HepG2 (cell line): ENCODE measurements around the gene DTX2. TPM values are rescaled to one million over a fixed set of nuclear protein-coding genes. Genes with fewer than 3 reads are reported as not detected.
"Not testable (repeated sequence)": the region's sequence is repeated elsewhere in the genome, so short reads cannot be mapped to it uniquely, and the experiment has no call there.

ENCODE experiments used
- ARHGAP35 ChIP-seq: sonication (generic); formaldehyde crosslinking; IDR thresholded peaks from 2 replicates; pipeline ENCODE4 v1.9.0; 2022; ENCODE audit warnings: mild to moderate bottlenecking, inconsistent platforms, moderate library complexity, missing genetic modification reagents, borderline replicate concordance
- HDAC1 ChIP-seq: sonication (generic); formaldehyde crosslinking; IDR thresholded peaks from 2 replicates; pipeline ENCODE4 v1.5.1; 2020; ENCODE audit warnings: mild to moderate bottlenecking, missing genetic modification reagents
- NR2F1 ChIP-seq, 2 experiments: fragments of 450-650 bp in 1 of 2; formaldehyde crosslinking in 1 of 2; IDR thresholded peaks; 2 replicates each; pipeline versions ENCODE4 v1.5.0 to v1.6.1; 2016 to 2020; ENCODE audit warnings: mild to moderate bottlenecking in 1 of 2, missing compliant biosample characterization in 1 of 2, missing genetic modification reagents in 1 of 2, moderate library complexity in 1 of 2
- RXRB ChIP-seq: IDR thresholded peaks from 2 replicates; pipeline ENCODE4 v1.6.1; 2016; ENCODE audit warnings: borderline replicate concordance, missing genetic modification reagents, missing compliant biosample characterization
- SMYD3 ChIP-seq: sonication (generic); formaldehyde crosslinking; IDR thresholded peaks from 2 replicates; pipeline ENCODE4 v1.8.1; 2023; ENCODE audit warnings: mild to moderate bottlenecking, missing genetic modification reagents
- ZIK1 ChIP-seq: sonication (generic); formaldehyde crosslinking; IDR thresholded peaks from 2 replicates; pipeline ENCODE4 v1.5.0; 2020; ENCODE audit warnings: mild to moderate bottlenecking, low read depth, missing genetic modification reagents, borderline replicate concordance
- ZNF547 ChIP-seq: sonication (generic); formaldehyde crosslinking; IDR thresholded peaks from 2 replicates; pipeline ENCODE4 v1.5.1; 2020; ENCODE audit warnings: mild to moderate bottlenecking, missing genetic modification reagents
- ZNF850 ChIP-seq: sonication (generic); formaldehyde crosslinking; conservative IDR thresholded peaks from 2 replicates; pipeline ENCODE4 v1.9.0; 2021; ENCODE audit warnings: mild to moderate bottlenecking, missing genetic modification reagents
- polyA plus RNA-seq, 8 experiments: library from polyadenylated mRNA; depleted of rRNA in 3 of 8; stranded (reverse) in 7 of 8; unstranded in 1 of 8; fragments of >200 nt; fragmentation: Illumina TruSeq in 4 of 8; extraction: Trizol in 4 of 8; gene quantifications; 2 replicates each; pipeline versions ENCODE4 v1.2.1 to v1.2.3, GENCODE V29; 2011 to 2016; ENCODE audit warnings: low read depth in 4 of 8, missing spikeins in 1 of 8, mixed read lengths in 1 of 8; ENCODE audit not compliant: insufficient read depth in 1 of 8
- total RNA-seq, 5 experiments: library from RNA; depleted of rRNA; stranded (reverse); fragments of >200 nt; fragmentation: Illumina TruSeq; extraction: Trizol; gene quantifications; 2 replicates each; pipeline ENCODE4 v1.2.3, GENCODE V29; 2016; ENCODE audit warnings: low read depth in 1 of 5
- TF ChIP-seq, protein P1 (sequence below): sonication (generic); formaldehyde crosslinking; IDR thresholded peaks from one replicate; pipeline ENCODE4 v1.5.1; 2020; ENCODE audit warnings: mild to moderate bottlenecking, missing genetic modification reagents; ENCODE audit errors: not compliant biosample characterization
- TF ChIP-seq, protein P2 (sequence below), 2 experiments: sonication (generic) in 1 of 2; formaldehyde crosslinking in 1 of 2; IDR thresholded peaks; 2 replicates each; pipeline versions ENCODE4 v1.4.0 to v1.6.1; 2016 to 2020; ENCODE audit warnings: borderline replicate concordance in 1 of 2, low read depth in 1 of 2, mild to moderate bottlenecking in 1 of 2, missing genetic modification reagents in 1 of 2
- TF ChIP-seq, protein P3 (sequence below): sonication (generic); formaldehyde crosslinking; IDR thresholded peaks from 2 replicates; pipeline ENCODE4 v1.5.1; 2020; ENCODE audit warnings: missing genetic modification reagents, mild to moderate bottlenecking, borderline replicate concordance

DTX2 gene
- total and polyA plus RNA-seq, 2 of the 13 experiments (the other 11 are each of a cell fraction or from before 2014, with no cell fraction given): 5.5 to 6.2 TPM

DNA sequence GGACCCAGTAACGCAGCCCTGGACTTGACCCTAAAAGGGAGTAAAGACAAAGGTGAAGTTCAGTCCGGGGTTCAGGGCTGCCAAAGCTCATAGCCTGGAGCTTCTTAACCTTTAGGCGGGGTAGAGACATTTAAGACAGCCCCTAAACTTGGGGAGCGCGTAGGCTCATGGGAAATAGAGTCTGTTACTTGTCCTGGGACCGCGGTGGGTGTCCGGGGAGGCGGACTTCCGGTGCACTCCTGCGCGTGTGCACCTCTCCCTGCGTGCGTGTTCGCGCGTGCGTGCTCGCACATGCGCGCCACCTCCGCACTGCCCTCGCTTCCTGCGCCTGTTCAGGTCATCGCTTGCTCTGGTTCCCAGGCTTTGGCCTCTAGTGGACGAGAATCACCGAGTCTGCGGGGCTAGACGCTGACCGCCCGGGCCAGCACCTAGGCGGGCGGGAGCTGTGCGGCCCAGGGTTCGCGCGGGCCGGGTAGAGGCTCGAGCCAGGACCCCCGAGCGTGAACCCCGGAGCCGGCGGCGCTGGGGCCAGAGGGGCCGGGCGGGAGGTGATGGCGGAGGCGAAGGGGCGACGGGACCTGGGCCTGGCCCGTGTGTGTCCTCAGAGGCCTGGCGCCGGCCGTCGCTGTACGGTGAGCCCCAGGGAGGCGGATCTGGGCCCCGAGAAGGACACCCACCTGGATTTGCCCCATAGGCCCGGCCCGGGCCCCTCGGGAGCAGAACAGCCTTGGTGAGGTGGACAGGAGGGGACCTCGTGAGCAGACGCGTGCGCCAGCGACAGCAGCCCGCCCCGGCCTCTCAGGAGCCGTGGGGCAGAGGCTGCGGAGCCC, 87.7 kb downstream of the DTX2 start (continued):
- TF ChIP-seq, protein P1, sequence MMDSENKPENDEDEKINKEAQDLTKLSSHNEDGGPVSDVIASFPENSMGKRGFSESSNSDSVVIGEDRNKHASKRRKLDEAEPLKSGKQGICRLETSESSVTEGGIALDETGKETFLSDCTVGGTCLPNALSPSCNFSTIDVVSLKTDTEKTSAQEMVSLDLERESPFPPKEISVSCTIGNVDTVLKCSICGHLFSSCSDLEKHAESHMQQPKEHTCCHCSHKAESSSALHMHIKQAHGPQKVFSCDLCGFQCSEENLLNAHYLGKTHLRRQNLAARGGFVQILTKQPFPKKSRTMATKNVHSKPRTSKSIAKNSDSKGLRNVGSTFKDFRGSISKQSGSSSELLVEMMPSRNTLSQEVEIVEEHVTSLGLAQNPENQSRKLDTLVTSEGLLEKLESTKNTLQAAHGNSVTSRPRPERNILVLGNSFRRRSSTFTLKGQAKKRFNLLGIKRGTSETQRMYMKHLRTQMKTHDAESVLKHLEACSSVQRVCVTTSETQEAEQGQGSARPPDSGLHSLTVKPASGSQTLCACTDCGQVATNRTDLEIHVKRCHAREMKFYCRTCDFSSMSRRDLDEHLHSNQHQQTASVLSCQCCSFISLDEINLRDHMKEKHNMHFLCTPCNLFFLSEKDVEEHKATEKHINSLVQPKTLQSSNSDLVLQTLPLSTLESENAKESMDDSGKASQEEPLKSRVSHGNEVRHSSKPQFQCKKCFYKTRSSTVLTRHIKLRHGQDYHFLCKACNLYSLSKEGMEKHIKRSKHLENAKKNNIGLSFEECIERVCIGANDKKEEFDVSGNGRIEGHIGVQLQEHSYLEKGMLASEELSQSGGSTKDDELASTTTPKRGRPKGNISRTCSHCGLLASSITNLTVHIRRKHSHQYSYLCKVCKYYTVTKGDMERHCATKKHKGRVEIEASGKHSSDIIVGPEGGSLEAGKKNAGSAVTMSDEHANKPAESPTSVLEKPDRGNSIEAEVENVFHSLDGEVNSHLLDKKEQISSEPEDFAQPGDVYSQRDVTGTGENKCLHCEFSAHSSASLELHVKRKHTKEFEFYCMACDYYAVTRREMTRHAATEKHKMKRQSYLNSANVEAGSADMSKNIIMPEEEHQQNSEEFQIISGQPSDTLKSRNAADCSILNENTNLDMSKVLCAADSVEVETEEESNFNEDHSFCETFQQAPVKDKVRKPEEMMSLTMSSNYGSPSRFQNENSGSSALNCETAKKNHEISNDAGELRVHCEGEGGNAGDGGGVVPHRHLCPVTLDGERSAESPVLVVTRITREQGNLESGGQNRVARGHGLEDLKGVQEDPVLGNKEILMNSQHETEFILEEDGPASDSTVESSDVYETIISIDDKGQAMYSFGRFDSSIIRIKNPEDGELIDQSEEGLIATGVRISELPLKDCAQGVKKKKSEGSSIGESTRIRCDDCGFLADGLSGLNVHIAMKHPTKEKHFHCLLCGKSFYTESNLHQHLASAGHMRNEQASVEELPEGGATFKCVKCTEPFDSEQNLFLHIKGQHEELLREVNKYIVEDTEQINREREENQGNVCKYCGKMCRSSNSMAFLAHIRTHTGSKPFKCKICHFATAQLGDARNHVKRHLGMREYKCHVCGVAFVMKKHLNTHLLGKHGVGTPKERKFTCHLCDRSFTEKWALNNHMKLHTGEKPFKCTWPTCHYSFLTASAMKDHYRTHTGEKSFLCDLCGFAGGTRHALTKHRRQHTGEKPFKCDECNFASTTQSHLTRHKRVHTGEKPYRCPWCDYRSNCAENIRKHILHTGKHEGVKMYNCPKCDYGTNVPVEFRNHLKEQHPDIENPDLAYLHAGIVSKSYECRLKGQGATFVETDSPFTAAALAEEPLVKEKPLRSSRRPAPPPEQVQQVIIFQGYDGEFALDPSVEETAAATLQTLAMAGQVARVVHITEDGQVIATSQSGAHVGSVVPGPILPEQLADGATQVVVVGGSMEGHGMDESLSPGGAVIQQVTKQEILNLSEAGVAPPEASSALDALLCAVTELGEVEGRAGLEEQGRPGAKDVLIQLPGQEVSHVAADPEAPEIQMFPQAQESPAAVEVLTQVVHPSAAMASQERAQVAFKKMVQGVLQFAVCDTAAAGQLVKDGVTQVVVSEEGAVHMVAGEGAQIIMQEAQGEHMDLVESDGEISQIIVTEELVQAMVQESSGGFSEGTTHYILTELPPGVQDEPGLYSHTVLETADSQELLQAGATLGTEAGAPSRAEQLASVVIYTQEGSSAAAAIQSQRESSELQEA: peak; percentile 79
- TF ChIP-seq NR2F1 (CRISPR knock-in tag; IDR thresholded peaks at IDR 0.05): 0 out of 4 replicates have a peak, but pooled peaks of 1 of the 2 experiments have one; percentile 14
- TF ChIP-seq RXRB (CRISPR knock-in tag): peak; percentile 59
- TF ChIP-seq HDAC1 (CRISPR knock-in tag): peak; percentile 74
- TF ChIP-seq SMYD3 (CRISPR knock-in tag): 0 out of 2 replicates have a peak, but pooled peaks have one; percentile 58
- TF ChIP-seq ARHGAP35: peak; percentile 66; the same call in 1 of the 2 replicates
- peak; percentile 88 for TF ChIP-seq ZNF547 (CRISPR knock-in tag)
- 0 out of 2 replicates have a peak, but pooled peaks have one; percentile 63 for TF ChIP-seq ZNF850 (CRISPR knock-in tag)
- TF ChIP-seq, protein P2, sequence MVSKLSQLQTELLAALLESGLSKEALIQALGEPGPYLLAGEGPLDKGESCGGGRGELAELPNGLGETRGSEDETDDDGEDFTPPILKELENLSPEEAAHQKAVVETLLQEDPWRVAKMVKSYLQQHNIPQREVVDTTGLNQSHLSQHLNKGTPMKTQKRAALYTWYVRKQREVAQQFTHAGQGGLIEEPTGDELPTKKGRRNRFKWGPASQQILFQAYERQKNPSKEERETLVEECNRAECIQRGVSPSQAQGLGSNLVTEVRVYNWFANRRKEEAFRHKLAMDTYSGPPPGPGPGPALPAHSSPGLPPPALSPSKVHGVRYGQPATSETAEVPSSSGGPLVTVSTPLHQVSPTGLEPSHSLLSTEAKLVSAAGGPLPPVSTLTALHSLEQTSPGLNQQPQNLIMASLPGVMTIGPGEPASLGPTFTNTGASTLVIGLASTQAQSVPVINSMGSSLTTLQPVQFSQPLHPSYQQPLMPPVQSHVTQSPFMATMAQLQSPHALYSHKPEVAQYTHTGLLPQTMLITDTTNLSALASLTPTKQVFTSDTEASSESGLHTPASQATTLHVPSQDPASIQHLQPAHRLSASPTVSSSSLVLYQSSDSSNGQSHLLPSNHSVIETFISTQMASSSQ (IDR thresholded peaks at IDR 0.05; ENCODE audit: low read depth): not testable (repeated sequence)
- TF ChIP-seq, protein P2 (CRISPR knock-in tag; IDR thresholded peaks at IDR 0.05; ENCODE audit: borderline replicate concordance): 0 out of 2 replicates have a peak, but pooled peaks have one; percentile 32
- TF ChIP-seq, protein P3, sequence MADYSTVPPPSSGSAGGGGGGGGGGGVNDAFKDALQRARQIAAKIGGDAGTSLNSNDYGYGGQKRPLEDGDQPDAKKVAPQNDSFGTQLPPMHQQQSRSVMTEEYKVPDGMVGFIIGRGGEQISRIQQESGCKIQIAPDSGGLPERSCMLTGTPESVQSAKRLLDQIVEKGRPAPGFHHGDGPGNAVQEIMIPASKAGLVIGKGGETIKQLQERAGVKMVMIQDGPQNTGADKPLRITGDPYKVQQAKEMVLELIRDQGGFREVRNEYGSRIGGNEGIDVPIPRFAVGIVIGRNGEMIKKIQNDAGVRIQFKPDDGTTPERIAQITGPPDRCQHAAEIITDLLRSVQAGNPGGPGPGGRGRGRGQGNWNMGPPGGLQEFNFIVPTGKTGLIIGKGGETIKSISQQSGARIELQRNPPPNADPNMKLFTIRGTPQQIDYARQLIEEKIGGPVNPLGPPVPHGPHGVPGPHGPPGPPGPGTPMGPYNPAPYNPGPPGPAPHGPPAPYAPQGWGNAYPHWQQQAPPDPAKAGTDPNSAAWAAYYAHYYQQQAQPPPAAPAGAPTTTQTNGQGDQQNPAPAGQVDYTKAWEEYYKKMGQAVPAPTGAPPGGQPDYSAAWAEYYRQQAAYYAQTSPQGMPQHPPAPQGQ (CRISPR knock-in tag): 0 out of 2 replicates have a peak, but pooled peaks have one; percentile 24
- peak; percentile 72; the same call in 1 of the 2 replicates for TF ChIP-seq ZIK1 (CRISPR knock-in tag)
